Suprapubic skin (tissue), 4 donors: ENCODE results near the gene KRTAP2-4. TPM values are rescaled to one million over a fixed set of nuclear protein-coding genes. Genes with fewer than 3 reads are reported as not detected.
"Not testable (repeated sequence)": the region's sequence is repeated elsewhere in the genome, so short reads cannot be mapped to it uniquely, and the experiment has no call there.

Source experiments
- DNase-seq, 2 donors: peaks; one replicate each; pipeline ENCODE4 v3.0.0-alpha.2; 2019; ENCODE audit warnings: low spot score in 2 of 2
- H3K27ac ChIP-seq: fragments of 200-600 bp; sonication (generic); one replicate; pipeline ENCODE4 v1.5.1; 2019
- H3K27me3 ChIP-seq: fragments of 200-600 bp; sonication (generic); one replicate; pipeline ENCODE4 v1.5.1; 2019
- H3K36me3 ChIP-seq: fragments of 200-600 bp; sonication (generic); one replicate; pipeline ENCODE4 v1.5.1; 2019
- H3K4me1 ChIP-seq: fragments of 200-600 bp; sonication (generic); one replicate; pipeline ENCODE4 v1.5.1; 2019
- H3K4me3 ChIP-seq: fragments of 200-600 bp; sonication (generic); one replicate; pipeline ENCODE4 v1.5.1; 2019; ENCODE audit warnings: mild to moderate bottlenecking
- H3K9me3 ChIP-seq: fragments of 200-600 bp; sonication (generic); one replicate; pipeline ENCODE4 v1.5.1; 2019
- EP300 ChIP-seq: sonication (generic); formaldehyde crosslinking; IDR thresholded peaks from one replicate; pipeline ENCODE4 v1.6.1; 2017; ENCODE audit warnings: antibody characterized with exemption
- POLR2A ChIP-seq, 2 donors: fragments of 450-650 bp; IDR thresholded peaks; one replicate each; pipeline ENCODE4 v1.6.1; 2017; ENCODE audit warnings: antibody characterized with exemption in 2 of 2, mild to moderate bottlenecking in 2 of 2, moderate library complexity in 2 of 2
- POLR2AphosphoS5 ChIP-seq, 3 donors: sonication (generic); formaldehyde crosslinking; IDR thresholded peaks; one replicate each; pipeline ENCODE4 v1.6.1; 2017; ENCODE audit warnings: antibody characterized with exemption in 3 of 3
- WGBS: methylation state at CpG from one replicate; pipeline ENCODE4 v1.1.5; 2018; 5-methylcytosine and 5-hydroxymethylcytosine counted together
- total RNA-seq, 4 donors: library from RNA; depleted of rRNA; stranded (reverse); fragments of >200 nt; gene quantifications; one replicate each; pipeline ENCODE4 v1.1.0, GENCODE V29; 2016
- TF ChIP-seq, protein P1 (sequence below), 2 donors: fragments of 200-600 bp in 1 of 2; fragments of 450-650 bp in 1 of 2; sonication (generic) in 1 of 2; IDR thresholded peaks; one replicate each; pipeline ENCODE4 v1.5.1; 2016 to 2019; ENCODE audit warnings: antibody characterized with exemption in 2 of 2, mild to moderate bottlenecking in 1 of 2, moderate library complexity in 1 of 2

Gene KRTAP2-4
- total RNA-seq, 4 donors from 2014 or later, result 6.5 to 76.9 (median 13.4) TPM; not detected in 1

DNA sequence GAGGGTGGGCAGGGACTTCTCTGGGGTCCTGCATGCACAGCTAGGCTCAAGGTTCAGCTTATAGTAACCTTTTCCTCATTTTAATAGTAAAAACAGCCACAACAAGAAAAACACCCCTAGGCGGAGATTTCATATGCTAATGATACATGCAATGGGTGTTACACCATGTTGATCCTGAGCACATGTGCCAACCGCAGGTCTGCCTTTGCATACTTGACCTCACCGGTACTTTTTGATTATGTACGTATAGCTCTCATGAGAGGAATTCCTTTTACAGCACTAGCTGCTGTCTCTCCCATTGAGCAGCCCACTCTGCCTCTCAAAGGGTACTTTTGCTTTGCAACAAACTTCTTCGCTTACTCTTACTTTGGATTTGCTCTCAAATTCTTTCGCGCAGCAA, 30.4 kb upstream of the KRTAP2-4 start:
- no peaks in the 10 kb centered on the region for H3K9me3 ChIP-seq
- TF ChIP-seq EP300 (no peak), POLR2AphosphoS5 (IDR thresholded peaks at IDR 0.05) (no peak)
- TF ChIP-seq, protein P1, sequence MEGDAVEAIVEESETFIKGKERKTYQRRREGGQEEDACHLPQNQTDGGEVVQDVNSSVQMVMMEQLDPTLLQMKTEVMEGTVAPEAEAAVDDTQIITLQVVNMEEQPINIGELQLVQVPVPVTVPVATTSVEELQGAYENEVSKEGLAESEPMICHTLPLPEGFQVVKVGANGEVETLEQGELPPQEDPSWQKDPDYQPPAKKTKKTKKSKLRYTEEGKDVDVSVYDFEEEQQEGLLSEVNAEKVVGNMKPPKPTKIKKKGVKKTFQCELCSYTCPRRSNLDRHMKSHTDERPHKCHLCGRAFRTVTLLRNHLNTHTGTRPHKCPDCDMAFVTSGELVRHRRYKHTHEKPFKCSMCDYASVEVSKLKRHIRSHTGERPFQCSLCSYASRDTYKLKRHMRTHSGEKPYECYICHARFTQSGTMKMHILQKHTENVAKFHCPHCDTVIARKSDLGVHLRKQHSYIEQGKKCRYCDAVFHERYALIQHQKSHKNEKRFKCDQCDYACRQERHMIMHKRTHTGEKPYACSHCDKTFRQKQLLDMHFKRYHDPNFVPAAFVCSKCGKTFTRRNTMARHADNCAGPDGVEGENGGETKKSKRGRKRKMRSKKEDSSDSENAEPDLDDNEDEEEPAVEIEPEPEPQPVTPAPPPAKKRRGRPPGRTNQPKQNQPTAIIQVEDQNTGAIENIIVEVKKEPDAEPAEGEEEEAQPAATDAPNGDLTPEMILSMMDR (IDR thresholded peaks at IDR 0.05), result no peak
- H3K36me3 ChIP-seq, result no peaks in the 10 kb centered on the region
- no peak for DNase-seq
- H3K4me1 ChIP-seq, result no peaks in the 10 kb centered on the region
- no peak overlapping the region for H3K27ac ChIP-seq
- WGBS, result 66% methylated on average over 7 of the region's 7 CpGs
- H3K27me3 ChIP-seq, result peaks cover 6% of the 10 kb centered on the region
- H3K4me3 ChIP-seq, result no peak overlapping the region

DNA sequence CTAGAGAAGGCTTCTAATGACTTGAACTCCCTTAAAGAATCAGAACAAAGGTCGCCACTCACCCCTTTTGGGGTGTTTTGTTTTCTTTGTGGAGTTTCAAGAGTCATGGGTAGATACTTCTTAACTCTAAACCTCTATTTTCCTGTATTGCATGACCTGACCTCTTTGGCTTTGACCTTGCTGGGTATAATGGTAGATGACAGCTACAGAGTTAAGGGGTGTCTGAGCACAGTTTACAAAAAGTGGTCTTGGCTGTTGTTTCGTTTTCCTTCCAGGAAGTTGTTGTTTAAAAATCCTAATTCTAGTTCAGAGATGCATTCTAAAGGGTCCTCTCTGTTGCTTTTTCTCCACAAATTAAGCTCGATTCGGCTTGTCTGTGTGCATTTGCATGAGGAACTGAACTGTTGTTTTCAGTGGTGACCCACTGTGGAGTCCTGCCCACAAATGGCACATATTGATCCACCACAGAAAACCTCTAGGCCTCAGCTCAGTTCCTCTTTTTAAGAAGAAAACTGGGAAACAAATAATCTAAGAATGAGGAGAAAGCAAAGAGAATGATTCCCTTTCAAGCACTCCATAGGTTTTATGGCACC, 23.2 kb upstream of the KRTAP2-4 start:
- DNase-seq, H3K27me3 ChIP-seq: not testable (repeated sequence)
- 65% methylated on average over 4 of the region's 4 CpGs for WGBS

DNA sequence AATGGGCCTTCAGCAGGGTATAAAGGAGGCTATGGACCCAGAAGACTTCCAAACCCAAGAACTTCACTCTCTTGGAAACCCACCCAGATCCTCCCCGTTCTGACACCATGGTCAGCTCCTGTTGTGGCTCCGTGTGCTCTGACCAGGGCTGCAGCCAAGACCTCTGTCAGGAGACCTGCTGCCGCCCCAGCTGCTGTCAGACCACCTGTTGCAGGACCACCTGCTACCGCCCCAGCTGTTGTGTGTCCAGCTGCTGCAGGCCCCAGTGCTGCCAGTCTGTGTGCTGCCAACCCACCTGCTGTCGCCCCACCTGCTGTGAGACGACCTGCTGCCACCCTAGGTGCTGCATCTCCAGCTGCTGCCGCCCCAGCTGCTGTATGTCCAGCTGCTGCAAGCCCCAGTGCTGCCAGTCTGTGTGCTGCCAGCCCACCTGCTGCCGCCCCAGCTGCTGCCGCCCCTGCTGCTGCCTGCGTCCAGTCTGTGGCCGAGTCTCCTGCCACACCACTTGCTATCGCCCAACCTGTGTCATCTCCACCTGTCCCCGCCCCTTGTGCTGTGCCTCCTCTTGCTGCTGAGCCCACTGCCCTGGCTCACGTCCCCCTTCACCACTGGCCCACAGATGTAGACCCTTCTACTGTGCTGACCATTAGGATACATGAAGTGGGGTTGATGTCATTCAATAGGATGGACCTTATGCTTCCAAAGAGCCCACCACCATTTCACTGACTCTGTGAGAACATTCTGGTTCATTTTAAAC, 18.6 kb upstream of the KRTAP2-4 start, which contains the start of gene KRTAP4-7:
Gene KRTAP4-7, plus strand, starts transcription at position 51 of the 757 bp plus-strand sequence. Its CDS starts 57 bp downstream, at position 108.
- H3K36me3 ChIP-seq, H3K27ac ChIP-seq, H3K4me1 ChIP-seq, H3K4me3 ChIP-seq, H3K9me3 ChIP-seq, H3K27me3 ChIP-seq, DNase-seq: not testable (repeated sequence)
- WGBS, result 84% methylated on average over 2 of the region's 14 CpGs

More for the DNA sequence above, 23.2 kb upstream of the KRTAP2-4 start:
- not testable (repeated sequence) for H3K36me3 ChIP-seq, H3K4me3 ChIP-seq, H3K4me1 ChIP-seq, H3K27ac ChIP-seq, H3K9me3 ChIP-seq

DNA sequence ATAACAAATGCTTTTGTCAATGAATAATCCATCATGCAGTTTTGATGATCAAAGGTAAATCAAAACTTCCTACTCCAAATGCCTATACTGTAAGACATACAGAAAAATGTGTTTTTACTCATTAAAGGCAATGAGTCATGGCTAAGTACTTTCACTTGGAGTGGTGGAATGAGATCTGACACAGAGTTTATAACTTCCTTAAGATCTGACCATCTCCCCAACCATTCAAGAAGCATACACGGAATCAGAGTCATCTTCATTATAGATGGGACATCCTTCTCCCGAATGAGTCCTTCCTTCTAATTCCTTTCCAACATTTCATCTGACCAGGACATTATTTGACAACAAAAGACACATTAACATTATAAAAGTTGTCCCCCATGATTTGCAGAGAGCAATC, 17.7 kb upstream of the KRTAP2-4 start:
- H3K9me3 ChIP-seq, H3K27me3 ChIP-seq, H3K27ac ChIP-seq, H3K36me3 ChIP-seq, DNase-seq, H3K4me1 ChIP-seq, H3K4me3 ChIP-seq: not testable (repeated sequence)
- WGBS, result 50% methylated on average over 2 of the region's 2 CpGs

DNA sequence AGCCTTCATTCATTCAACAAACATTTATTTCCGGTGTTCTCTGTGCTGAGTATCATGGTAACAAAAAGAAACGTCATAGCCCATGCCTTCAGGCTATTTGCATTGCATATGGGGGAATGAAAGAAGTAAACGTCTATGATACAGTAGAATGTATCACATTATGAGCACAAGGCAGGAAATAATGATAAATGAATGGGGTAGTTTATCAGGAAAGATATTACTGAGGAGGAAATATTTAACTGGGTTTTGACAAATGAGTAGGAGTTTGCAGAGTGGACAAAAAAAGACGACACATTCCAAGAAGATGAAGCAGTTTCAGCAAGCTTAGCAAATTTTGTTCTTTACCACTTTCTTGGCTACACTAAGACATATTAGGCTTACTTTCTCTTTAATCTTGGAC, 16.9 kb upstream of the KRTAP2-4 start:
- Histone ChIP-seq H3K36me3 (no peaks in the 10 kb centered on the region), H3K4me1 (no peaks in the 10 kb centered on the region), H3K4me3 (no peak overlapping the region), H3K9me3 (no peaks in the 10 kb centered on the region), H3K27ac (no peak overlapping the region), H3K27me3 (no peaks in the 10 kb centered on the region)
- TF ChIP-seq EP300 (no peak), POLR2AphosphoS5 (IDR thresholded peaks at IDR 0.05) (no peak), POLR2A (IDR thresholded peaks at IDR 0.05) (no peak)
- TF ChIP-seq, protein P1 (IDR thresholded peaks at IDR 0.05), result no peak
- DNase-seq, result no peak
- WGBS, result 48% methylated on average over 4 of the region's 4 CpGs

DNA sequence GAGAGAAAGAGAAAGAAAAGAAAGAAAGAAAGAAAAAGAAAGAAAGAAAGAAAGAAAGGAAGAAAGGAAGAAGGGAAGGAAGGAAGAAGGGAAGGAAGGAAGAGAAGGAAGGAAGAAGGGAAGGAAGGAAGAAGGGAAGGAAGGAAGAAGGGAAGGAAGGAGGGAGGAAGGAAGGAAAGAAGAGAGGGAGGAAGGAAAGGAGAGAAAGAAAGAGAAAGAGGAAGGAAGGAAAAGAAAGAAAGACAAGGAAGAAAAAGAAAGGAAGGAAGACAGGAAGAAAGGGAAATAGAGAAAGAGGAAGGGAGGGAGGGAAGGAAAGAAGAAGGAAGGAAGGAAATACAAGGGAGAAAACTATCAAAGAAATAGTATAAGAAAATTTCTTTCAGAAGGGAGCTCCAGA, 11.1 kb upstream of the KRTAP2-4 start:
- H3K27me3 ChIP-seq, result no peaks in the 10 kb centered on the region
- no peak overlapping the region for H3K4me3 ChIP-seq
- TF ChIP-seq POLR2A (IDR thresholded peaks at IDR 0.05) (no peak), POLR2AphosphoS5 (IDR thresholded peaks at IDR 0.05) (no peak), EP300 (no peak)
- TF ChIP-seq, protein P1 (IDR thresholded peaks at IDR 0.05), result no peak
- DNase-seq, result no peak
- no peaks in the 10 kb centered on the region for H3K9me3 ChIP-seq
- no peaks in the 10 kb centered on the region for H3K36me3 ChIP-seq
- H3K27ac ChIP-seq, result no peak overlapping the region
- no peaks in the 10 kb centered on the region for H3K4me1 ChIP-seq
